ENCODE data around the gene ATP8A2. TPM values are rescaled to one million over a fixed set of nuclear protein-coding genes. Genes with fewer than 3 reads are reported as not detected.

ATP8A2 gene
- total and polyA plus RNA-seq, 2 of the 4 experiments (the other 2 are of a cell fraction): 0.02 to 0.18 TPM

DNA sequence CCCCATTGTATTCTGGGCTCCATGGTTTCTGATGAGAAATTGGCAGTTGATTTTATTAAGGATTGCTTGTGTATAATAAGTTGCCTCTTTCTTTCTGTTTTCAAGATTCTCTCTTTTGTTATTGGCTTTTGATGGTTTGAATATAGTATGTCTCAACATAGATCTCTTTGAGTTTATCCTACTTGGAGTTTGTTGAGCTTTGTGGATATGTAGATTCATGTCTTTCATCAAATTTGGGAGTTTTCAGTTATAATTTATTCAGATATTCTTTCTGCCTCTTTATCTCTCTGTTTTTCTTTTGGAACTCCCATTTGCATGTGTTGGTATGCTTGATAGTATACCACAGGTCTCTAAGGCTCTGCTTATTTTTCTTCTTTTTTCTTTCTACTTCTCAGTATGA, 296.6 kb downstream of the ATP8A2 start:
- Histone ChIP-seq H4K8ac (ENCODE audit: low read depth in 2 of 2, low read length in 2 of 2) (no peak overlapping the region), H3K27ac (ENCODE audit: insufficient read depth, low read length) (no peak overlapping the region), H3K18ac (ENCODE audit: low read depth, low read length) (no peak overlapping the region), H3K14ac (replicated peaks; ENCODE audit: low read depth, low read length) (no peak overlapping the region), H3K23ac (ENCODE audit: low read depth, low read length) (no peak overlapping the region), H3K36me3 (ENCODE audit: control insufficient read depth, insufficient read depth, low read length) (no peaks in the 10 kb centered on the region), H3K9ac (ENCODE audit: low read depth, low read length) (no peak overlapping the region), H2BK120ac (ENCODE audit: low read depth, low read length) (no peak overlapping the region), H3K4me3 (ENCODE audit: insufficient read depth, low read depth, low read length) (no peak overlapping the region), H3K9me1 (ENCODE audit: insufficient read depth, low read length) (no peaks in the 10 kb centered on the region), H4K5ac (ENCODE audit: low read depth, low read length) (no peak overlapping the region), H4K91ac (ENCODE audit: insufficient read depth, low read depth, low read length) (no peak overlapping the region), H3K27me3 (ENCODE audit: control insufficient read depth, insufficient read depth, low read length) (no peaks in the 10 kb centered on the region), H2BK15ac (ENCODE audit: low read depth, low read length) (no peak overlapping the region), H2BK5ac (ENCODE audit: low read depth, low read length, poor library complexity, severe bottlenecking) (no peak overlapping the region), H3K79me1 (ENCODE audit: low read depth in 1 of 2, low read length in 2 of 2) (no peaks in the 10 kb centered on the region), H3K4ac (ENCODE audit: low read depth, low read length) (no peak overlapping the region), H2AK5ac (ENCODE audit: low read depth, low read length) (no peak overlapping the region), H3K56ac (ENCODE audit: extremely low read depth, insufficient read depth, low read length) (no peak overlapping the region), H2AFZ (replicated peaks; ENCODE audit: low read length, poor library complexity) (no peak overlapping the region), H2BK20ac (ENCODE audit: low read depth, low read length) (no peak overlapping the region), H3K9me3 (ENCODE audit: control insufficient read depth, insufficient read depth, low read length) (no peaks in the 10 kb centered on the region; the same call in 1 of the 2 replicates), H3K4me1 (ENCODE audit: control insufficient read depth, insufficient read depth, low read length) (no peaks in the 10 kb centered on the region), H3K4me2 (ENCODE audit: low read depth, low read length) (no peak overlapping the region), H2AK9ac (replicated peaks; ENCODE audit: low read depth, low read length, poor library complexity) (no peak overlapping the region), H4K20me1 (ENCODE audit: insufficient read depth, low read length) (no peaks in the 10 kb centered on the region)
- intact Hi-C loops (cut with micrococcal nuclease): no loop called here
- no peak for TF ChIP-seq BHLHE40 (IDR thresholded peaks at IDR 0.05; ENCODE audit: low read depth, low read length)
- TF ChIP-seq, protein P1, sequence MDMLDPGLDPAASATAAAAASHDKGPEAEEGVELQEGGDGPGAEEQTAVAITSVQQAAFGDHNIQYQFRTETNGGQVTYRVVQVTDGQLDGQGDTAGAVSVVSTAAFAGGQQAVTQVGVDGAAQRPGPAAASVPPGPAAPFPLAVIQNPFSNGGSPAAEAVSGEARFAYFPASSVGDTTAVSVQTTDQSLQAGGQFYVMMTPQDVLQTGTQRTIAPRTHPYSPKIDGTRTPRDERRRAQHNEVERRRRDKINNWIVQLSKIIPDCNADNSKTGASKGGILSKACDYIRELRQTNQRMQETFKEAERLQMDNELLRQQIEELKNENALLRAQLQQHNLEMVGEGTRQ (IDR thresholded peaks at IDR 0.05; ENCODE audit: low read depth, low read length): no peak
- TF ChIP-seq RAD21 (IDR thresholded peaks at IDR 0.05; ENCODE audit: low read length): no peak
- TF ChIP-seq, protein P2, sequence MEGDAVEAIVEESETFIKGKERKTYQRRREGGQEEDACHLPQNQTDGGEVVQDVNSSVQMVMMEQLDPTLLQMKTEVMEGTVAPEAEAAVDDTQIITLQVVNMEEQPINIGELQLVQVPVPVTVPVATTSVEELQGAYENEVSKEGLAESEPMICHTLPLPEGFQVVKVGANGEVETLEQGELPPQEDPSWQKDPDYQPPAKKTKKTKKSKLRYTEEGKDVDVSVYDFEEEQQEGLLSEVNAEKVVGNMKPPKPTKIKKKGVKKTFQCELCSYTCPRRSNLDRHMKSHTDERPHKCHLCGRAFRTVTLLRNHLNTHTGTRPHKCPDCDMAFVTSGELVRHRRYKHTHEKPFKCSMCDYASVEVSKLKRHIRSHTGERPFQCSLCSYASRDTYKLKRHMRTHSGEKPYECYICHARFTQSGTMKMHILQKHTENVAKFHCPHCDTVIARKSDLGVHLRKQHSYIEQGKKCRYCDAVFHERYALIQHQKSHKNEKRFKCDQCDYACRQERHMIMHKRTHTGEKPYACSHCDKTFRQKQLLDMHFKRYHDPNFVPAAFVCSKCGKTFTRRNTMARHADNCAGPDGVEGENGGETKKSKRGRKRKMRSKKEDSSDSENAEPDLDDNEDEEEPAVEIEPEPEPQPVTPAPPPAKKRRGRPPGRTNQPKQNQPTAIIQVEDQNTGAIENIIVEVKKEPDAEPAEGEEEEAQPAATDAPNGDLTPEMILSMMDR (conservative IDR thresholded peaks at IDR 0.05; ENCODE audit: low read depth, low read length): no peak
- no peak for TF ChIP-seq SMC3 (IDR thresholded peaks at IDR 0.05; ENCODE audit: low read depth, low read length)
- no peak for TF ChIP-seq RCOR1 (IDR thresholded peaks at IDR 0.05; ENCODE audit: insufficient replicate concordance, low read length)
- no peak for TF ChIP-seq CHD1 (IDR thresholded peaks at IDR 0.05; ENCODE audit: low read depth, low read length)
- TF ChIP-seq MAZ (IDR thresholded peaks at IDR 0.05; ENCODE audit: borderline replicate concordance, low read depth, low read length): no peak
- TF ChIP-seq FOS (IDR thresholded peaks at IDR 0.05; ENCODE audit: low read depth, low read length): no peak
- TF ChIP-seq POLR2A (IDR thresholded peaks at IDR 0.05; ENCODE audit: low read depth, low read length): no peak
- no peak for TF ChIP-seq MXI1 (IDR thresholded peaks at IDR 0.05; ENCODE audit: borderline replicate concordance, low read depth, low read length)
- DNase-seq (no peak), ATAC-seq (ENCODE audit: low read depth) (no peak)
- ChIA-PET POLR2A (ENCODE audit: unreplicated experiment) (no interaction called here), CTCF (no interaction called here)
- dilution Hi-C loops (cut with HindIII; ENCODE audit: low sequenced_read_pairs, unreplicated experiment): no loop called here
- BruUV-seq (replicated peaks): no TSS peak
- in situ Hi-C loops (cut with MboI; ENCODE audit: low sequenced_read_pairs): no loop called here
